ENCODE results near the gene NFIB. TPM values are rescaled to one million over a fixed set of nuclear protein-coding genes. Genes with fewer than 3 reads are reported as not detected.

NFIB gene
- total and polyA plus RNA-seq, 8 donors = 6.7 to 624 (median 71.4) TPM

GRCh38 chr9:14192556-14192955 is 121.4 kb downstream of the NFIB start:
- intact Hi-C loops (cut with DNase I; ENCODE audit: low total_unique reads) = loop anchor here (10.0 kb wide), 1 partner anchor 52 kb away; no protein-coding TSS in a partner anchor
- WGBS, 5 donors = 85 to 91% (median 89%) methylated on average over 1 of the region's 1 CpG

DNA sequence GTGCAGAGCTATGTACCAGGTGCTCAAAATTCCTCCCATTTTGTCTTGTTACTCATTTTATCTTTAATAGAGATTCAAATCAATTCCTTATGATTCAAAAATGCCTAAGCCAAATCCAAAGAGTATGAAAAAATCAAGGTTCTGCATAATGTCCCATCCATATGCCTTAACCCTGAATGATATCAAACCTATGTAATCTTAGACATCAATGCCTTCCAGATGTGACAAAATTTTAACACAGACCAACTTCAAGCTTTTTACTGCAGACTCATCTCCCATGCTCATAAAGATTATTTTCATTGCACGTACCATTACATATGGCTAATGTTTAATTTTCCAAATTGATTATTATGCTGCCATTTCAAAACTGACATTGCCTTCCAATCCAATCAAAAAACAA is 122.4 kb downstream of the NFIB start:
- WGBS, 5 donors = 91 to 97% (median 95%) methylated on average over 1 of the region's 1 CpG
- Histone ChIP-seq H3K36me3 (no peaks in the 10 kb centered on the region), H3K27ac (no peak overlapping the region), H3K4me3 (no peak overlapping the region), H3K9me3 (no peaks in the 10 kb centered on the region), H3K4me1 (peaks cover 0 to 63% (median 13%) of the 10 kb centered on the region in 4 donors), H3K27me3 (no peaks in the 10 kb centered on the region)
- DNase-seq = no peak
- intact Hi-C loops (cut with DNase I; ENCODE audit: low total_unique reads) = loop anchor here (10.0 kb wide), 1 partner anchor 53 kb away; no protein-coding TSS in a partner anchor
- TF ChIP-seq POLR2AphosphoS5 (IDR thresholded peaks at IDR 0.05) = no peak
- no peak for TF ChIP-seq CTCF (IDR thresholded peaks at IDR 0.05)
- TF ChIP-seq POLR2A (IDR thresholded peaks at IDR 0.05) = no peak
- TF ChIP-seq EP300 (IDR thresholded peaks at IDR 0.05) = no peak

More at GRCh38 chr9:14192556-14192955, 121.4 kb downstream of the NFIB start:
- Histone ChIP-seq H3K9me3 (no peaks in the 10 kb centered on the region), H3K4me3 (no peak overlapping the region), H3K36me3 (no peaks in the 10 kb centered on the region), H3K27me3 (no peaks in the 10 kb centered on the region), H3K4me1 (peaks cover 0 to 65% (median 10%) of the 10 kb centered on the region in 4 donors), H3K27ac (no peak overlapping the region)
- no peak for DNase-seq
- TF ChIP-seq EP300 (IDR thresholded peaks at IDR 0.05) (no peak), CTCF (IDR thresholded peaks at IDR 0.05) (no peak), POLR2AphosphoS5 (IDR thresholded peaks at IDR 0.05) (no peak), POLR2A (IDR thresholded peaks at IDR 0.05) (no peak)

GRCh38 chr9:14190240-14190639 is 123.7 kb downstream of the NFIB start:
- DNase-seq = no peak
- H3K4me1 ChIP-seq = peaks cover 9 to 67% (median 24%) of the 10 kb centered on the region in 4 donors
- no peak overlapping the region for H3K4me3 ChIP-seq
- no peak overlapping the region for H3K27ac ChIP-seq
- no peaks in the 10 kb centered on the region for H3K27me3 ChIP-seq
- 50 to 74% (median 58%) methylated on average over 1 of the region's 1 CpG for WGBS, 5 donors
- H3K9me3 ChIP-seq = no peaks in the 10 kb centered on the region
- TF ChIP-seq POLR2AphosphoS5 (IDR thresholded peaks at IDR 0.05) (no peak), CTCF (IDR thresholded peaks at IDR 0.05) (no peak), POLR2A (IDR thresholded peaks at IDR 0.05) (no peak), EP300 (IDR thresholded peaks at IDR 0.05) (no peak)
- intact Hi-C loops (cut with DNase I; ENCODE audit: low total_unique reads) = loop anchor here (10.0 kb wide), 1 partner anchor 55 kb away; no protein-coding TSS in a partner anchor
- H3K36me3 ChIP-seq = no peaks in the 10 kb centered on the region

- Histone ChIP-seq H3K4me3 (no peak overlapping the region), H3K27ac (no peak overlapping the region), H3K9me3 (no peaks in the 10 kb centered on the region), H3K27me3 (no peaks in the 10 kb centered on the region), H3K36me3 (no peaks in the 10 kb centered on the region), H3K4me1 (peaks cover 9 to 61% (median 26%) of the 10 kb centered on the region in 4 donors)
- 75 to 96% (median 92%) methylated on average over 1 of the region's 1 CpG for WGBS, 5 donors
- intact Hi-C loops (cut with DNase I; ENCODE audit: low total_unique reads) = no loop called here
- no peak for TF ChIP-seq POLR2AphosphoS5 (IDR thresholded peaks at IDR 0.05)
- DNase-seq = no peak
These were observed 124.4 kb downstream of the NFIB start for GRCh38 chr9:14189578-14189977.

DNA sequence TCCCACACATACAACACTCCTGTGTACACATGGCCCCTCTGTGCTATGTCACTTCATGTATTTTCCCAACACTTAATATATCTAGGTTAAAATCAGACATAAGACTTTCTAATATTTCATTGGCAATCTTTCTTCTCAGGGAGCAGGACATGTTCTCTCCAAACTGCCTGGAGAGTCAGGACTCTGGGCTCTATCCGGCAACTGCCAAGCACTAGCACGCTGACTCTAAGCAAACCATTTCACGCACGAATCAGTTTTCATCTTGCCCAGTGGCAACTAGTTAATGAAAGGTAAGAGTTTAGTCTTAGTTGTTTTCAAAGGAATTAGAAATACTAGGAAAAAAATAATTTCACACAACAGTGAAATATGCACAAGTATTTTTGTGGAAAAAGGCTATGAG is 124.8 kb downstream of the NFIB start:
- DNase-seq = no peak
- no peak overlapping the region for H3K4me3 ChIP-seq
- H3K36me3 ChIP-seq = no peaks in the 10 kb centered on the region
- no peaks in the 10 kb centered on the region for H3K9me3 ChIP-seq
- peaks cover 9 to 58% (median 26%) of the 10 kb centered on the region in 4 donors for H3K4me1 ChIP-seq
- no peak overlapping the region for H3K27ac ChIP-seq
- TF ChIP-seq POLR2AphosphoS5 (IDR thresholded peaks at IDR 0.05) = no peak
- no peak for TF ChIP-seq CTCF (IDR thresholded peaks at IDR 0.05)
- TF ChIP-seq EP300 (IDR thresholded peaks at IDR 0.05) = no peak
- no peak for TF ChIP-seq POLR2A (IDR thresholded peaks at IDR 0.05)
- 90 to 98% (median 95%) methylated on average over 4 of the region's 4 CpGs for WGBS, 5 donors
- intact Hi-C loops (cut with DNase I; ENCODE audit: low total_unique reads) = no loop called here
- H3K27me3 ChIP-seq = no peaks in the 10 kb centered on the region

Measured in stomach (tissue), 9 donors.